A172 (cell line): ENCODE data around the gene GATA2. TPM values are rescaled to one million over a fixed set of nuclear protein-coding genes. Genes with fewer than 3 reads are reported as not detected.

ENCODE experiments used
- DNase-seq: peaks from one replicate; pipeline ENCODE4 v3.0.0-alpha.2; 2015; ENCODE audit warnings: low spot score
- total RNA-seq: library from RNA; depleted of rRNA; stranded (reverse); fragments of >200 nt; shearing (Covaris generic); gene quantifications from 2 replicates; pipeline ENCODE4 v1.2.3, GENCODE V29; 2014

The GATA2 gene
- total RNA-seq, 1 experiment from 2014 or later, result 8.4 TPM

GRCh38 chr3:128473737-128474136 lies 19.3 kb downstream of the GATA2 start:
- DNase-seq, result no peak

GRCh38 chr3:128473180-128473519 lies 19.9 kb downstream of the GATA2 start:
- no peak for DNase-seq

GRCh38 chr3:128472449-128473179 lies 20.4 kb downstream of the GATA2 start:
- no peak for DNase-seq

DNA sequence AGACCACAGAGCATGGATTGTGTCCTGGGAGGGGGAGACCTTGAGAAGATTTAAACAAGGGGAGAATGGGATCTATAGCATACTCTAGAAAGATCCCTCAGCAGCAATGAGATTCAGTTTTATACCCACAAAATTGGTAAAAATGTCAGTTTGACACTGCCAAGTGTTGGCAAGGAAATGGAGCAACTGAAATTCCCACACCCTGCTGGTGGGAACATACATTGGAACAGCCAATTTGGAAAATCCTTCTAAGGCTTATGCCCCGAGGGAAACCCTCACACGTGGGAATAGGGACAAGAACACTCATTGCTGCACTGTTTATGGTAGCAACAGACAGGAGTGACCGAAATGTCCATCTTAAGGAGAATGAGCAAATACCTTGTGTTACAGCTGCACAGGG lies 21.3 kb downstream of the GATA2 start:
- no peak for DNase-seq

- no peak for DNase-seq
These were observed 21.9 kb downstream of the GATA2 start for GRCh38 chr3:128471110-128471509.

DNA sequence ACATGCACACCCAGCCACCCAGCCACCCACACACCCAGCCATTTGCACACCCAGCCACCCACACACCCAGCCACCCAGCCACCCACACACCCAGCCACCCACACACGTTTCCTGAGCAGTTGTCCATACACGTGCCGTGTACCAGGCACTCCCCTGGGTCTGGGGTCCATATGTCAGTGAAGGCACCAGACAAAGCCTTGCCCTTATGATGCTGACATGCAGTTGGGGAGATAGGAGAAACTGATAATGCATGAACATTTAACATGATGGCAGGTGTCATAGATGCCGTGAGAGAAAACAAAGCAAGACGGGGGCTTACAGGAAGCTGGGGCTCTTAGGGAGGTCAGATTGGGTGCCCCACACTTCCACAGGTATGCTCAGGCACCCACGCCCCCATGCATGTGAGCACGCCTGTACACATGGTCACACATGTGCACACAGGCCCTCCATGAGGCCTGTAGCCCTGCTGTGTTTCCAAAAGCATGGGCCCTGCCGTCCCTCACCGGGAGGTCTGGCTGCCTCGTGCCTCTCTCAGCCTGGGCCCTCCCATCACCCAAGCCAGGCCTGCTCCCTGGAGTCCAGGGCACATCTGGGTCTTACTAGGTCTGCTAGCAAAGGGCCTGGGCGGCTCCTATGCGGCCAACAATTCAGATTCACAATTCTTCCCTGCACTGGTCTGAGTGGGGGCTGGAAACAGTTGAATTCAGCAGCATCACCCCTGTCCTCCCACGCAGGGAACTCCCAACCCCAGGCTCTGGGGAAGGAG lies 22.7 kb downstream of the GATA2 start:
- DNase-seq, result no peak

- no peak for DNase-seq
These were observed 23.4 kb downstream of the GATA2 start for GRCh38 chr3:128469556-128469955.

DNA sequence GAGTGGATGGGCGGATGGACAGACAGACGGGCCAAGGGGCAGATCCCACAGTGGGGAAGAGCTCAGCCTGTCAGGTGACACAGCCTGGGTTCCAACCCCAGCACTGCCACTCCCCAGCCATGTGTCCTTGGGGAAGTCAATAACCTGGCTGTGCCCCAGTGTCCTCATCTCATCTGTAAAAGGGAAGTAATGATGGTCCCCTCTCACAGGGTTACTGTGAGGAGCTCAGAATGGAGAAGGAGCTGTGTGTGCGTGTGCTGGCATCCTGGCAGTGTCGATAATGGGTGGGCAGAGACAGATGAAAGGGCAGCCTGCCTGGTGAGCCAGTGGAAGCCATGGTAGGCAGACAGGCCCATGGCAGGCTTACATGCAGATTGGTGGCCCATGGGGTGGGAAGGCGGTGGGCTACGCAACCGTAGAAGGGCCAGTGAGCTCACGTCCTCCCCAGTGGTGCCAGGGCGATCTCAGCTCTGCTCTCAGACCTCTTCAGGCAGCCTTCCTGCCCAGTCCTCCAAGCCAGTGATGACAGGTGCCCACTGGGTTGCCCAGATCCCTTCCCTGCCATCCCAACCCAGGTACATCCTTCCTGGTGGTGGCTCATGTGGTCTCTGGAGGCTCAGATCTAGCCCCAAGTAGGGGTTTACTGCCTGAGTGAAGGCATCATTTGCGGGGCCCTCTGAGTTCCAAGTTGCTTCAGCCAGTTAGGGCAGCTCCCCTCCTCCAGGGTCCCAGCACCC lies 24.0 kb downstream of the GATA2 start:
- no peak for DNase-seq

- no peak for DNase-seq
These were observed 24.7 kb downstream of the GATA2 start for GRCh38 chr3:128468285-128468790.

DNA sequence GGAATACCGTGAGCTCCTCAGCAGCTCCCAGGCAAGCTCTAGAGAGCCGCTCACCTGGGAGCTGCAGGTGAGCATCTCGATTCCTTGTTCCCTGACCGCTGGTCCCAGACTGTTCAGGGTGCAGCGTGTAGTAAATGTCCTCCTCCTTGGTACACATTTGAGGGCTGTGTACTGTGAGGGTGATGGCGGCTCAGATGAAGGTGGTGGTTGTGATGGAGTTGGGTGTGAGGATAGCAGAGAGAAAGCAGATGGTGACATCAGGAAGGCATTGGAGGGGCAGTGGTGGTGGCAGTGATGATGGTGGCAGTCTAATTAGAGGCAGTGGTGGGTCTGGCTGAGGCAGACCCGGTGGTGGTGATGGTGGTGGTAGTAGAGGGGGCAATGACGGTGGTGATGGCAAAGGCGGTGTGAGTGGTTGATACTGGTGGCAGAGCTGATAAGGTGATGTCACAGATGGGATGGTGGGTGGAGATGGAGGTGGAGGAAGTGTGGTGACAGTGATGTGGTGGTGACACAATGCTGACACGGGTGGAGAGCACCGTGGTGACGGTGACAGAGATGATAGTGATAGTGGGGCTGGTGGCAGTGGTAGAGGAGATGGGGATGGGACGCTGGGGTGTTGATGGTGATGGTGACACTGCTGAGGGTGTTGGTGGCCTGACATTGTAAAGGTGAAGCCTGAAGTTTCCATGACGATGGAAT lies 26.0 kb downstream of the GATA2 start, which contains the start of gene DNAJB8:
TSS of gene DNAJB8 (minus strand) at position 51 of the 702 bp plus-strand sequence. CDS start 3,645 bp downstream, outside the sequence.
- no peak for DNase-seq

- DNase-seq, result no peak
These were observed 28.3 kb downstream of the GATA2 start for GRCh38 chr3:128464702-128465101.

DNA sequence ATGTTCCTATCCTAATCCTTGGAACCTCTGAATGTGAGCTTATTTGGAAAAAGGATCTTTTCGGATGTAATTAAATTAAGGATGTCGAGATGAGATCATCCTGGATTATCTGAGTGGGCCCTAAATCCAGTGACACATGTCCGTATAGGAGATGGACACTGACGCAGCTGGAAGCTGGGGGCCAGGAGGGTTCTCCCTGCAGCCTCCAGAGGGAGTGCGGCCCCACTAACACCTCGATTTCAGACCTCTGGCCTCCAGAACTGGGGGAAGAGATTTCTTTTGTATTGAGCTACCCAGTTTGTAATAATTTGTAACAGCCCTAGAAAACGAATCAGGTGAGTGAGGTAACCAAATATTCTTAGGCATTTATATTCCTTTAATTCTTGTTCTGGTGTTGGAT lies 28.8 kb downstream of the GATA2 start:
- DNase-seq, result no peak

DNA sequence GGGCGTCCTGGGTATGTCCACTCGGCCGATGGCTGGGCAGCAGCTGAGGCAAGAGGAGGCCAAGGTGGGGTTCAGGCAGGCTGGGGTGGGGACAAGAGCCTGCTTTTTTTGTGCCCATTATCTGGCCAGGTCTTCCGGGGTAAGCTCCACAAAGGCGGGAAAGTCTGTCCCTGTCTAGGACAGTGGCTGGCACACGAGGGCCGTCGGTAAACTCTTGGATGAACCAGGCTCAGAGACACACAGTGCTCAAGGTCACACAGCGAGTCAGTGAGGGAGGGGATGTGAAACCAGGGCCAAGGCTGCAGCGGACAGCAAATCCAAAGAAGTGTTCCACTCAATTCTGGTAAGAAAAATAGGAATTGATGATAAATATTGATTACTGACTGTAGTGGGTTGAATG lies 29.2 kb downstream of the GATA2 start:
- no peak for DNase-seq

DNA sequence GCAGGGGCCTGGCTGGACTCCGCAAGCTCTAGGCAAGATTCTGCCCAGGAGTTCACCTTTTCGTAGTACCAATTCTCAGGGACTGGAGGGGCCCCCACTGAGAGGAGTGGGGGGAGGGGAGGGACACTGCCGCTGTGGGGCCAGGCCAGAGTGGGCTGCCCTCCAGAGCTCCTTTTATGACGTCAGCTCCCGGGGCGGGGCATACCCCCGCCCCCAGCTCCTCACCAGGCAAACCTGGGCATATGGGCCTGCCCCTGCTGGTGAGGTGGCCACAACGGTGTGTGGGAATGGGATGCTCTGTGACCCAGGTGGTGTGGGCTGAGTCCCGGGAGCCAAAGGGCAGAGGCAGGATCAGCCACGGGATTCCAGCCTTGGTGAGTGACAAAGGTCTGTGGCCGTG lies 29.6 kb downstream of the GATA2 start:
- DNase-seq, result no peak

DNA sequence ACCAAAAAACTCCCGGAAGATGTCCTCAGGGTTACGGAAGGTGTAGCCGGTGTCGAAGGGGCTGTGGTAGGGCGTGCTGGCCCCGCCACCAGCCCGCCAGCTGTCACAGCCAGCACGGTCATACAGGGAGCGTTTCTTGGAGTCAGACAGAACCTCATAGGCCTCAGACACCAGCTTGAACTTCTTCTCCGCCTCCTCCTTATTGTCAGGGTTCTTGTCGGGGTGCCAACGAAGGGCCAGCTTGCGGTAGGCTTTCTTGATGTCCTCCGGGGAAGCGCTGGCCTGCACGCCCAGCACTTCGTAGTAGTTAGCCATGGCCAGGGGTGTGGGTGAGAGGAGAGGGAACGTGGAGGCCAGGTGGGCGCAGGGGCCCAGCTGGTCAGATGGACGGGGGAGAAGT lies 30.1 kb downstream of the GATA2 start:
- no peak for DNase-seq

GRCh38 chr3:128462341-128462910 lies 30.6 kb downstream of the GATA2 start:
- no peak for DNase-seq

DNA sequence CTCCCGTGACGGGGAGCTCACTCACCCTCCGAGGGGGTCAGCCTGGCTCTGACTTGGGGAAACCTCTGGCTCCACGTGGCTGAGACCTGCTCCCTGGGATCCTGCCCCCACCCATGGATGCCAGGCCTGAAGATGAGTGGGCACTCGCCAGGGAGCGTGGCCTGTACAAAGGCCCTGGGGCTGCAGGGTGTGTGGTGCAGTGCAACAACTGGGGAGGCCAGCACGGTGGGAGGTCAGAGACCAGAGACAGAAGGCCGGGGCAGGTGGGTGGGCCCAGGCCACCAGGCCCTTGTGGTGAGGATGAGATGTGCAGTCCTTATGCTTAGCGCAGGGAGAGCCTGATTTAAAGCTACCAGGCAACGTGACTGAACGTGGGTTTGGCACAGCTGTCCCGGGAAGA lies 31.3 kb downstream of the GATA2 start:
- no peak for DNase-seq

DNA sequence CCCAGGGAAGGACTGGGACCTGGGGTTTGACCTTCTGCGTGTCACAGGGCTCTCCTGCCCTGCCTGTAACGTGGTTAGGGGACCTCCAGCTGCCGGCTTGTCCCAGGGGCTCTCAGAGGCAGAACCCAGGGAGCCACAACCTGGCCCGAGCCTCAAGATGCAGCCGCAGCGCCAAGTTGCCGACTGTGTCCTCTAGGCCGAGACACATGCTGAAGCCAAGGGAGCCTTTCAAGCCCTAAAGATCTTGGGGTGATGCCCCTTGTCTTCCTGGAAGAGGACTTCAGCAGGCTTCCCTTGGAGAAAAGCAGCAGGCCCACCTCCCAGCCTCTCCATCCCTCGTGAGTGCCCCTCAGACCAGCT lies 33.6 kb downstream of the GATA2 start:
- DNase-seq, result no peak

- DNase-seq, result no peak
These were observed 34.1 kb downstream of the GATA2 start for GRCh38 chr3:128458746-128459460.

- DNase-seq, result no peak
These were observed 35.1 kb downstream of the GATA2 start for GRCh38 chr3:128457937-128458336.
